Neural crest cell (in vitro differentiated cells): ENCODE results near the gene PPP2R1B. TPM values are rescaled to one million over a fixed set of nuclear protein-coding genes. Genes with fewer than 3 reads are reported as not detected.
"Not testable (repeated sequence)": the region's sequence is repeated elsewhere in the genome, so short reads cannot be mapped to it uniquely, and the experiment has no call there.

Experiments
- DNase-seq: peaks from one replicate; pipeline ENCODE4 v3.0.0; 2021; ENCODE audit warnings: low read depth, mixed read lengths, low spot score
- H3K27ac Mint-ChIP-seq: one replicate; pipeline ENCODE4 v1.8.0; 2021; ENCODE audit warnings: mild to moderate bottlenecking, mixed read lengths; ENCODE audit not compliant: unreplicated experiment
- H3K27me3 Mint-ChIP-seq: 2 replicates; pipeline ENCODE4 v1.8.0; 2021; ENCODE audit warnings: low read depth, mild to moderate bottlenecking, mixed read lengths
- H3K36me3 Mint-ChIP-seq: 2 replicates; pipeline ENCODE4 v1.8.0; 2021; ENCODE audit warnings: low read depth, mild to moderate bottlenecking, mixed read lengths
- H3K4me1 Mint-ChIP-seq: 2 replicates; pipeline ENCODE4 v1.8.0; 2021; ENCODE audit warnings: mixed read lengths
- H3K4me3 Mint-ChIP-seq: one replicate; pipeline ENCODE4 v1.8.0; 2021; ENCODE audit warnings: mild to moderate bottlenecking, mixed read lengths
- H3K9me3 Mint-ChIP-seq: 2 replicates; pipeline ENCODE4 v1.8.0; 2021; ENCODE audit warnings: mixed read lengths
- CTCF ChIP-seq: fragments of 200-600 bp; sonication (generic); conservative IDR thresholded peaks from 2 replicates; pipeline ENCODE4 v1.5.0; 2021; ENCODE audit warnings: antibody characterized with exemption, mild to moderate bottlenecking
- total RNA-seq: library from RNA; stranded (reverse); gene quantifications from 2 replicates; pipeline ENCODE4 v1.2.1, GENCODE V29; 2021

Gene PPP2R1B
- total RNA-seq, 1 donor from 2014 or later, result 80.4 TPM

- peaks cover 3% of the 10 kb centered on the region for H3K36me3 Mint-ChIP-seq
- H3K9me3 Mint-ChIP-seq, result no peaks in the 10 kb centered on the region
- no peaks in the 10 kb centered on the region for H3K27me3 Mint-ChIP-seq
- no peak for TF ChIP-seq CTCF
- no peak overlapping the region for H3K27ac Mint-ChIP-seq
- H3K4me1 Mint-ChIP-seq, result peaks cover 8% of the 10 kb centered on the region
- H3K4me3 Mint-ChIP-seq, result no peak overlapping the region
- no peak for DNase-seq
Observed at GRCh38 chr11:111792314-111792713, 26.1 kb upstream of the PPP2R1B start.

GRCh38 chr11:111788464-111788863 lies 22.3 kb upstream of the PPP2R1B start:
- DNase-seq, result no peak
- Mint-ChIP-seq H3K27me3 (no peaks in the 10 kb centered on the region), H3K4me1 (no peaks in the 10 kb centered on the region), H3K36me3 (peaks cover 3% of the 10 kb centered on the region), H3K9me3 (no peaks in the 10 kb centered on the region), H3K4me3 (no peak overlapping the region), H3K27ac (no peak overlapping the region)
- TF ChIP-seq CTCF, result no peak

GRCh38 chr11:111788051-111788450 lies 21.9 kb upstream of the PPP2R1B start:
- Mint-ChIP-seq H3K4me1 (no peaks in the 10 kb centered on the region), H3K4me3 (no peak overlapping the region), H3K36me3 (peaks cover 3% of the 10 kb centered on the region), H3K27ac (no peak overlapping the region), H3K9me3 (no peaks in the 10 kb centered on the region), H3K27me3 (no peaks in the 10 kb centered on the region)
- TF ChIP-seq CTCF, result no peak
- no peak for DNase-seq

GRCh38 chr11:111785886-111786412 lies 19.8 kb upstream of the PPP2R1B start:
- no peaks in the 10 kb centered on the region for H3K9me3 Mint-ChIP-seq
- H3K4me3 Mint-ChIP-seq, result no peak overlapping the region
- H3K36me3 Mint-ChIP-seq, result peaks cover 3% of the 10 kb centered on the region
- no peak for DNase-seq
- H3K27me3 Mint-ChIP-seq, result no peaks in the 10 kb centered on the region
- no peak for TF ChIP-seq CTCF
- no peaks in the 10 kb centered on the region for H3K4me1 Mint-ChIP-seq
- H3K27ac Mint-ChIP-seq, result no peak overlapping the region

- H3K9me3 Mint-ChIP-seq, result no peaks in the 10 kb centered on the region
- no peak for DNase-seq
- H3K27ac Mint-ChIP-seq, result no peak overlapping the region
- peaks cover 3% of the 10 kb centered on the region for H3K36me3 Mint-ChIP-seq
- no peaks in the 10 kb centered on the region for H3K4me1 Mint-ChIP-seq
- TF ChIP-seq CTCF, result no peak
- no peaks in the 10 kb centered on the region for H3K27me3 Mint-ChIP-seq
- no peak overlapping the region for H3K4me3 Mint-ChIP-seq
Observed at GRCh38 chr11:111785076-111785475, 18.9 kb upstream of the PPP2R1B start.

- DNase-seq, H3K27ac Mint-ChIP-seq, H3K27me3 Mint-ChIP-seq, H3K4me3 Mint-ChIP-seq, H3K4me1 Mint-ChIP-seq, H3K36me3 Mint-ChIP-seq, H3K9me3 Mint-ChIP-seq: not testable (repeated sequence)
Observed at GRCh38 chr11:111784311-111784710, 18.1 kb upstream of the PPP2R1B start.
